ENCODE results near the gene KCNG3.

GRCh38 chr2:42414158-42414557 lies 79.6 kb downstream of the KCNG3 start:
- TF ChIP-seq CTCF (IDR thresholded peaks at IDR 0.05) = no peak
- no peak for TF ChIP-seq POLR2A (IDR thresholded peaks at IDR 0.05)
